ENCODE measurements around the gene PSAP. TPM values are rescaled to one million over a fixed set of nuclear protein-coding genes. Genes with fewer than 3 reads are reported as not detected.
A peak's percentile ranks its signal among the peaks of the same experiment; 100 is the strongest.

Gene PSAP
- total and polyA plus RNA-seq, 11 donors, result 454 to 2,171 (median 1,616) TPM

GRCh38 chr10:71776481-71776925, 74.5 kb downstream of the PSAP start:
- no peaks in the 10 kb centered on the region for H3K36me3 ChIP-seq
- peak in 2 of 5 donors; percentile 14 to 16 for DNase-seq
- H3K4me3 ChIP-seq, result no peak overlapping the region
- H3K27ac ChIP-seq, result peak overlapping the region in 1 of 12 donors; percentile 98
- no peaks in the 10 kb centered on the region for H3K9me3 ChIP-seq
- TF ChIP-seq POLR2A (IDR thresholded peaks at IDR 0.05), result no peak
- no peak for TF ChIP-seq CTCF (IDR thresholded peaks at IDR 0.05)
- intact Hi-C loops (cut with DNase I), result loop anchor here in 1 of 10 donors (10.0 kb wide), 1 partner anchor 108 kb away; no protein-coding TSS in a partner anchor
- H3K27me3 ChIP-seq, result no peaks in the 10 kb centered on the region
- ATAC-seq, result no peak
- WGBS, 4 donors, result 56 to 67% (median 63%) methylated on average over 2 of the region's 2 CpGs
- peaks cover 0 to 56% (median 28%) of the 10 kb centered on the region in 12 donors for H3K4me1 ChIP-seq

- peak overlapping the region in 4 of 12 donors; percentile 9 to 98 (median 18) for H3K27ac ChIP-seq
- H3K9me3 ChIP-seq, result no peaks in the 10 kb centered on the region
- 50 to 65% (median 56%) methylated on average over 3 of the region's 3 CpGs for WGBS, 4 donors
- H3K27me3 ChIP-seq, result no peaks in the 10 kb centered on the region
- peaks cover 1 to 70% (median 42%) of the 10 kb centered on the region in 12 donors for H3K4me1 ChIP-seq
- H3K36me3 ChIP-seq, result peaks cover 0 to under 1% (median 0%) of the 10 kb centered on the region in 9 donors
- intact Hi-C loops (cut with DNase I), result loop anchor here in 8 of 10 donors (5.0 to 10.0 kb wide), 3 partner anchors 48 to 110 kb away; no protein-coding TSS in a partner anchor
- H3K4me3 ChIP-seq, result peak overlapping the region in 1 of 12 donors; percentile 90
- TF ChIP-seq CTCF (IDR thresholded peaks at IDR 0.05), result no peak
- peak in 3 of 5 donors; percentile 44 to 67 (median 54) for DNase-seq
- ATAC-seq, result peak in 1 of 4 donors; percentile 2
Observed at GRCh38 chr10:71774916-71775702, 75.9 kb downstream of the PSAP start.

GRCh38 chr10:71773221-71773971, 77.7 kb downstream of the PSAP start, which contains the start of gene VSIR:
Gene VSIR (minus strand): TSS chr10:71773520. CDS start chr10:71773439, 81 bp downstream.
- TF ChIP-seq CTCF (IDR thresholded peaks at IDR 0.05) (peak; percentile 87 to 98 (median 96)), POLR2A (IDR thresholded peaks at IDR 0.05) (peak; percentile 91 to 98)
- DNase-seq (peak; percentile 91 to 98 (median 92)), ATAC-seq (peak; percentile 62 to 85 (median 80))
- WGBS, 4 donors, result 0 to 1% (median 1%) methylated on average over 16 to 55 of the region's 55 CpGs
- H3K9me3 ChIP-seq, result no peaks in the 10 kb centered on the region
- peaks cover 0 to 7% (median 0%) of the 10 kb centered on the region in 9 donors for H3K36me3 ChIP-seq
- peaks cover 9 to 83% (median 59%) of the 10 kb centered on the region in 12 donors for H3K4me1 ChIP-seq
- intact Hi-C loops (cut with DNase I), result loop anchor here (2.0 to 10.0 kb wide), 6 partner anchors 27 to 111 kb away; no protein-coding TSS in a partner anchor
- H3K27me3 ChIP-seq, result no peaks in the 10 kb centered on the region
- H3K27ac ChIP-seq, result peak within 1 kb of the TSS; percentile 82 to 98 (median 97)
- peak within 1 kb of the TSS; percentile 70 to 96 (median 85) for H3K4me3 ChIP-seq
